ENCODE measurements around the gene INPP4B.

INPP4B gene

DNA sequence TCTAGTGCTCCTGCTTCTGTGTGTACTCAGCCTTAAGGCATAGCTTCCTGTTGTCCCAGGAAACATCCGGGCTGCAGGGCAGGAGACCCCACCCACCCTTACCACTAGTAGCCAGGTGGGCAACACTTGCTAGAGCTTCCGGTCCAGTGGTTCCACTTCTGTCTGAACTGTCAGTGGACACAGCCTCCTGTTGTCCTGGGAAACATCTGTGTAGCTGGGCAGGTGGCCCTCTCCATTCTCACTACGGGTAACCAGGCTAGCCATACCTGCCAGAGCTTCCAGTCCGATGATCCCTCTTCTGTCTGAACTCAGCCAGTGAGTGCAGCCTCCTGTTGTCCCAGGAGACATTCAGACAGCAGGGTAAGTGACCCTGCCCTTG is 372.2 kb downstream of the INPP4B start:
- no peaks in the 10 kb centered on the region for H3K9me2 ChIP-seq (ENCODE audit: low read depth, low read length)
- H3K9me3 ChIP-seq (ENCODE audit: low read length) = no peaks in the 10 kb centered on the region
- H3K9ac ChIP-seq (ENCODE audit: low read length) = no peak overlapping the region
- H3K27me3 ChIP-seq (ENCODE audit: insufficient read depth, low read length) = no peaks in the 10 kb centered on the region
- no peak overlapping the region for H3K27ac ChIP-seq (ENCODE audit: low read depth, low read length, poor library complexity, severe bottlenecking)
- no peaks in the 10 kb centered on the region for H3K79me2 ChIP-seq (ENCODE audit: insufficient read depth, low read length)
- TF ChIP-seq EZH2 (IDR thresholded peaks at IDR 0.05; ENCODE audit: borderline replicate concordance, low read length) (no peak), CTCF (IDR thresholded peaks at IDR 0.05; ENCODE audit: low read length) (no peak)
- no peak overlapping the region for H2AFZ ChIP-seq (ENCODE audit: low read length)
- H3K4me1 ChIP-seq (ENCODE audit: insufficient read depth, low read length, severe bottlenecking) = no peaks in the 10 kb centered on the region
- H3F3A ChIP-seq (ENCODE audit: insufficient read depth, low read length) = no peaks in the 10 kb centered on the region
- H4K20me1 ChIP-seq (ENCODE audit: insufficient read depth, low read length) = no peaks in the 10 kb centered on the region
- no peak overlapping the region for H3K4me3 ChIP-seq (ENCODE audit: low read depth, low read length, poor library complexity, severe bottlenecking)
- no peaks in the 10 kb centered on the region for H3K36me3 ChIP-seq (ENCODE audit: insufficient read depth, low read length)
- H3K4me2 ChIP-seq (ENCODE audit: low read length) = no peak overlapping the region

DNA sequence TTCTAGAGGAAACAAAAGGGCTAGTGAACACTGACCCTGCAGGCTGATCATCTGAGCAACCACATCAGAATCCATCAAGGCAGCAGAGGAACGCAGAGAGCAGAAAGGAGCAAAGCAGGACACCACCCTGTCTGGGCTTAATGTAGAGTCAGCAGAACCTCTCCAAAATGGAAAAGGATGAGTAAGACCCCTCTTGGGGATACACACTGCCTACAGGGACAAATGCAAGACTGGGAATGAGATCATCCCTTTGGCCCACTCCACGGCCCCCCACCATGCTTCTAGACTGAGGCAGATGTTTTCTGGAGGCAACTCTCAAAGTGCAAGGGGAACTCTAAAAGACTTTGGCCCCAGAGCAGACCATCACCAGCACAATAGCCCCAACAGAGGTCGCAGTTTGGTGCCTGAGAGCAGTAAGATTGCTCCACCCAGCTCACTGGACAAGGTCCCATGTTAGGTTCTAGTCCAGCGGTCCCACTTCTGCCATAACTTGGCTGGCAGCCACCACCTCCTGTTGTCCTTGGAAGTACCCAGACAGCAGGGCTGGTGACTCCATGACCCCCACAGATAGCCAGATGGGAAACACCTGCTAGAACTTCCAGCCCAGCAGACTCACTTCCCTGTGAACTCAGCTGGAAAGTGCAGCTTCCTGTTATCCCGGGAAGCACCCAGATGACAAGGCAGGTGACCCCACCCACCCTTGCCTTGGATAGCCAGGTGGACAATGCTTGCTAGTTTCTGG is 372.7 kb downstream of the INPP4B start:
- Histone ChIP-seq H3K79me2 (ENCODE audit: insufficient read depth, low read length) (no peaks in the 10 kb centered on the region), H3K27me3 (ENCODE audit: insufficient read depth, low read length) (no peaks in the 10 kb centered on the region), H3K4me2 (ENCODE audit: low read length) (no peak overlapping the region), H3K36me3 (ENCODE audit: insufficient read depth, low read length) (no peaks in the 10 kb centered on the region), H3K4me1 (ENCODE audit: insufficient read depth, low read length, severe bottlenecking) (no peaks in the 10 kb centered on the region), H3F3A (ENCODE audit: insufficient read depth, low read length) (no peaks in the 10 kb centered on the region), H2AFZ (ENCODE audit: low read length) (no peak overlapping the region), H3K4me3 (ENCODE audit: low read depth, low read length, poor library complexity, severe bottlenecking) (no peak overlapping the region), H3K9me2 (ENCODE audit: low read depth, low read length) (no peaks in the 10 kb centered on the region), H3K27ac (ENCODE audit: low read depth, low read length, poor library complexity, severe bottlenecking) (no peak overlapping the region), H3K9ac (ENCODE audit: low read length) (no peak overlapping the region), H3K9me3 (ENCODE audit: low read length) (no peaks in the 10 kb centered on the region), H4K20me1 (ENCODE audit: insufficient read depth, low read length) (no peaks in the 10 kb centered on the region)
- no peak for TF ChIP-seq CTCF (IDR thresholded peaks at IDR 0.05; ENCODE audit: low read length)
- TF ChIP-seq EZH2 (IDR thresholded peaks at IDR 0.05; ENCODE audit: borderline replicate concordance, low read length) = no peak

GRCh38 chr4:142467088-142467487 is 379.0 kb downstream of the INPP4B start:
- TF ChIP-seq CTCF (IDR thresholded peaks at IDR 0.05; ENCODE audit: low read length) (no peak), EZH2 (IDR thresholded peaks at IDR 0.05; ENCODE audit: borderline replicate concordance, low read length) (no peak)
- Histone ChIP-seq H3F3A (ENCODE audit: insufficient read depth, low read length) (no peaks in the 10 kb centered on the region), H2AFZ (ENCODE audit: low read length) (no peak overlapping the region), H3K9me2 (ENCODE audit: low read depth, low read length) (no peaks in the 10 kb centered on the region), H3K27ac (ENCODE audit: low read depth, low read length, poor library complexity, severe bottlenecking) (no peak overlapping the region), H3K79me2 (ENCODE audit: insufficient read depth, low read length) (no peaks in the 10 kb centered on the region), H3K9me3 (ENCODE audit: low read length) (no peaks in the 10 kb centered on the region), H3K4me1 (ENCODE audit: insufficient read depth, low read length, severe bottlenecking) (no peaks in the 10 kb centered on the region), H3K36me3 (ENCODE audit: insufficient read depth, low read length) (no peaks in the 10 kb centered on the region), H4K20me1 (ENCODE audit: insufficient read depth, low read length) (no peaks in the 10 kb centered on the region), H3K9ac (ENCODE audit: low read length) (no peak overlapping the region), H3K4me2 (ENCODE audit: low read length) (no peak overlapping the region), H3K27me3 (ENCODE audit: insufficient read depth, low read length) (no peaks in the 10 kb centered on the region), H3K4me3 (ENCODE audit: low read depth, low read length, poor library complexity, severe bottlenecking) (no peak overlapping the region)
